ENCODE measurements around the gene PARN.

DNA sequence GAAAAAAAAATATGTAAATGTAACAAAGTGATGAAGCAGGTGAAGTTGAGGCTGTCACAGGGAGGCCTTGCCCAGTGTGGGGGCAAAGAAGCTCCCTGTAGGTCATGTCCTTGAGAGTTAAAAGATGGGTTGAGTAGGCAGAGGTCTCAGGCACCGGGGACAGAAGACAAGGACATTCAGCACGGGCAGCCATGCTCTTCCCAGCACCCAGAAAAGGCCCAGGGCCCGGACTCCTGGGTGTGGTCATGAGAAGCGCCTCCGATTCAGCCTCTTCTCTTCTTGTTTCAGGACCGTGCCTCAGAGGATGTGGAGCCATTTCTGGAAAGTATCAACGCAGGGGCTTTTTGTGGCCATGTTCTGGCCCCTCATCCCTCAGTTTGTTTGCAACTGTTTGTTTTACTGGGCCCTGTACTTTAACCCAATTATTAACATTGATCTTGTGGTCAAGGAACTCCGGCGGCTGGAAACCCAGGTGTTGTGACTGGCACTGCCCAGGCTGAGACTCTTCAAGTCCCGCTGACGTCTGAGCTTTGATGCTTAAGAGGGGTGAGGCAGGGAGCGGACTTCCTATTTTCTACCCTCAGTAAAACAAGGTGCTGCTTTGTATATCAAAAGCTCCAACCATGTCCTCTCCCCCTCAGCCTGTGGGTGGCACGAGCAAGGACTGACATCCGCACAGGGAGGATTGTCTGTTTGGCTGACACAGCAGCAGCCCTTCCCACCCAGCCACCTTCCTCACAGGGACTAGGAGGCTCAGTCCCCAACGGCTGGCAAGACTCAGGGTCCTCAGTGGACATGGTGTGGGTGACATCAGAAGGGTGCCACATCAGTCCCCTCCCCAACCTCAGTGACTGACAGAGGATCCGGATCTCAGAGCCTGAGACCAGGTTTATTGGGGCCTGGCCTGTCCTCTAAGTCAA, 37.5 kb upstream of the PARN start:
- TF ChIP-seq, protein P1, sequence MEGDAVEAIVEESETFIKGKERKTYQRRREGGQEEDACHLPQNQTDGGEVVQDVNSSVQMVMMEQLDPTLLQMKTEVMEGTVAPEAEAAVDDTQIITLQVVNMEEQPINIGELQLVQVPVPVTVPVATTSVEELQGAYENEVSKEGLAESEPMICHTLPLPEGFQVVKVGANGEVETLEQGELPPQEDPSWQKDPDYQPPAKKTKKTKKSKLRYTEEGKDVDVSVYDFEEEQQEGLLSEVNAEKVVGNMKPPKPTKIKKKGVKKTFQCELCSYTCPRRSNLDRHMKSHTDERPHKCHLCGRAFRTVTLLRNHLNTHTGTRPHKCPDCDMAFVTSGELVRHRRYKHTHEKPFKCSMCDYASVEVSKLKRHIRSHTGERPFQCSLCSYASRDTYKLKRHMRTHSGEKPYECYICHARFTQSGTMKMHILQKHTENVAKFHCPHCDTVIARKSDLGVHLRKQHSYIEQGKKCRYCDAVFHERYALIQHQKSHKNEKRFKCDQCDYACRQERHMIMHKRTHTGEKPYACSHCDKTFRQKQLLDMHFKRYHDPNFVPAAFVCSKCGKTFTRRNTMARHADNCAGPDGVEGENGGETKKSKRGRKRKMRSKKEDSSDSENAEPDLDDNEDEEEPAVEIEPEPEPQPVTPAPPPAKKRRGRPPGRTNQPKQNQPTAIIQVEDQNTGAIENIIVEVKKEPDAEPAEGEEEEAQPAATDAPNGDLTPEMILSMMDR (IDR thresholded peaks at IDR 0.05) = no peak
- TF ChIP-seq POLR2A (IDR thresholded peaks at IDR 0.05) = no peak

Data from right lobe of liver (tissue), 4 donors.